ENCODE measurements around the gene DPM1. TPM values are rescaled to one million over a fixed set of nuclear protein-coding genes. Genes with fewer than 3 reads are reported as not detected.

Gene DPM1
- total and polyA plus RNA-seq, 2 experiments from 2014 or later = 76.2 to 89.8 TPM

DNA sequence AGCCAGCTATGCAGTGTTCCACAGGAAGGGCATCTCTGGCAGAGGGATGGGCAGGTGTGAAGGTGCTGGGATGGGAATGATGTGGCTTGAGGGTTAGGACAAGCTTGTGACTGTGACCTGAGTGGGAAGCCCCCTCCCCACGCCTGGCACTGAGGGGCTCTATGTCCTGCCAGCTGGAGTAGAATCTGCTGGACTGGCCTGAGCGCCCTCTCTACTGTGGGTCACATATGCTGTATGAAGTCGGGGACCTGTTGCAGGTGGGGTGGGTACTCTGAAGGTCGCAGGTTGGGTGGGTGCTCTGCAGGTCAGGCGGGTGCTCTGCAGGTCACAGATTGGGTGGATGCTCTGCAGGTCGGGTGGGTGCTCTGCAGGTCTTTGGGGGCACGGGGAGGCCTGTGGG, 44.3 kb upstream of the DPM1 start:
- TF ChIP-seq, protein P1, sequence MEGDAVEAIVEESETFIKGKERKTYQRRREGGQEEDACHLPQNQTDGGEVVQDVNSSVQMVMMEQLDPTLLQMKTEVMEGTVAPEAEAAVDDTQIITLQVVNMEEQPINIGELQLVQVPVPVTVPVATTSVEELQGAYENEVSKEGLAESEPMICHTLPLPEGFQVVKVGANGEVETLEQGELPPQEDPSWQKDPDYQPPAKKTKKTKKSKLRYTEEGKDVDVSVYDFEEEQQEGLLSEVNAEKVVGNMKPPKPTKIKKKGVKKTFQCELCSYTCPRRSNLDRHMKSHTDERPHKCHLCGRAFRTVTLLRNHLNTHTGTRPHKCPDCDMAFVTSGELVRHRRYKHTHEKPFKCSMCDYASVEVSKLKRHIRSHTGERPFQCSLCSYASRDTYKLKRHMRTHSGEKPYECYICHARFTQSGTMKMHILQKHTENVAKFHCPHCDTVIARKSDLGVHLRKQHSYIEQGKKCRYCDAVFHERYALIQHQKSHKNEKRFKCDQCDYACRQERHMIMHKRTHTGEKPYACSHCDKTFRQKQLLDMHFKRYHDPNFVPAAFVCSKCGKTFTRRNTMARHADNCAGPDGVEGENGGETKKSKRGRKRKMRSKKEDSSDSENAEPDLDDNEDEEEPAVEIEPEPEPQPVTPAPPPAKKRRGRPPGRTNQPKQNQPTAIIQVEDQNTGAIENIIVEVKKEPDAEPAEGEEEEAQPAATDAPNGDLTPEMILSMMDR (IDR thresholded peaks at IDR 0.05; ENCODE audit: low read depth, low read length) = no peak
- H3K4me1 ChIP-seq (ENCODE audit: low read depth) = no peaks in the 10 kb centered on the region
- H3K27ac ChIP-seq = no peak overlapping the region
- no peaks in the 10 kb centered on the region for H3K27me3 ChIP-seq
- no peaks in the 10 kb centered on the region for H3K9me3 ChIP-seq (ENCODE audit: low read depth)
- H3K36me3 ChIP-seq = peaks cover 8% of the 10 kb centered on the region
- H3K4me3 ChIP-seq = no peak overlapping the region
- no peak for DNase-seq (ENCODE audit: low read depth in 1 of 2, low spot score in 1 of 2)

DNA sequence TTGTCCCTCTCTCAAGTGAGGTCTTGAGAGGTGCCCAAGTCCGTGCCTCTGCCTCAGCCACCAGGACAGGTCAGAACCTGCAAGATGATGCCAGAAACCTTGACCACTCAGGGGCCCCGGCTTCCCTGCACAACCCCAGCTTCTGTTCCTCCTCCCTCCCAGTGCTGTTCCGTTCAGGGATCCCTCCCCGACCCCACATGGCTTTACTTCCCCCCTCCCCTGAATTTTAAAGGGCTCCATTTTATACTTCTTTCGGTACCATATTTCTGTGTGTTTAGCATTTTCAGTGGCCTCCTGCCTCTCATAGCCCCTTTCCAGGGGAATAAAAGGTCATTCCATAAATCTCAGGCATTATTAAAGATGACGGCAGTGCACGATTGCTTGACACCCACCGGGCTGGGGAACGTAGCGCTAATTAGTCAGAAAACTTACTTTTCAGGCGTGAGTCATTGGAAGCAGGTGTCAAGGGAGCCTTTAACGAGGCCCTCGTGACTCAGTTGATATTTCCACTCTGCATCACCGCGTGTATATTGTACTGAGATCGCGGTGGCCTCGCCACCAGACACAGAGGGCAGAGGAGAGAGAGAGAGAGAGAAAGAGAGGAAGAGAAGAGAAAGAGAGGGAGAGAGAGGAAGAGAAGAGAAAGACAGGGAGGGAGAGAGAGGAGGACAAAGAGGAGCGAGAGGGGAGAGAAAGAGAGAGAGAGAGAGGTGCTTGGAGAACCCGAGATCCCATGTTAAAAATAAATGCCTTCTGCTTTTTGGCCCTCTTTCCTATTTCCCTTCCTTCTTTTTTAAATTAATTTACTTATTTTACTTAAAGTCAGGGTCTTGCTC, 43.3 kb upstream of the DPM1 start:
- TF ChIP-seq, protein P1 (IDR thresholded peaks at IDR 0.05; ENCODE audit: low read depth, low read length) = no peak
- no peaks in the 10 kb centered on the region for H3K27me3 ChIP-seq
- no peaks in the 10 kb centered on the region for H3K4me1 ChIP-seq (ENCODE audit: low read depth)
- peaks cover 8% of the 10 kb centered on the region for H3K36me3 ChIP-seq
- no peaks in the 10 kb centered on the region for H3K9me3 ChIP-seq (ENCODE audit: low read depth)
- DNase-seq (ENCODE audit: low read depth in 1 of 2, low spot score in 1 of 2) = no peak
- no peak overlapping the region for H3K27ac ChIP-seq
- no peak overlapping the region for H3K4me3 ChIP-seq

DNA sequence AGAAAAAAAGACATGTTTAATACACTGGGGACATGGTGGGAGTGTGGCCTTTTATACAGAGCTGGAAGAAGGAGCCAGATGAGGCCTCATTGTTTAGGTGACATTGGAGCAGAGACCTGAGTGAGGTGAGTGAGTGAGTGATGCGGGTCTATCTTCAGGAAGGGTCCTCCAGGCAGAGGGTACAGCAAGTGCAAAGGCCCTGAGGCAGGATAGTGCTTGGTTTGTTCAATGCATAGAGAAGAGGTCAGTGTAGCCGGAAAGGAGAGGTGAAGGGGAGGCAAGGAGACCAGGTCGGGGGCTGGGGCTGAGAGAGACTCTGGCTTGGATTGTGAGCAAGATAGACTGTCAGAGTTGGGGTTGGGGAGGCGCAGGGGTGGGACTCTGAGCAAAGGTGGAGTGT, 41.0 kb upstream of the DPM1 start:
- TF ChIP-seq, protein P1 (IDR thresholded peaks at IDR 0.05; ENCODE audit: low read depth, low read length) = no peak
- Histone ChIP-seq H3K36me3 (peaks cover 4% of the 10 kb centered on the region), H3K4me3 (no peak overlapping the region), H3K9me3 (ENCODE audit: low read depth) (no peaks in the 10 kb centered on the region), H3K27me3 (no peaks in the 10 kb centered on the region), H3K27ac (no peak overlapping the region), H3K4me1 (ENCODE audit: low read depth) (no peaks in the 10 kb centered on the region)
- DNase-seq (ENCODE audit: low read depth in 1 of 2, low spot score in 1 of 2) = no peak

DNA sequence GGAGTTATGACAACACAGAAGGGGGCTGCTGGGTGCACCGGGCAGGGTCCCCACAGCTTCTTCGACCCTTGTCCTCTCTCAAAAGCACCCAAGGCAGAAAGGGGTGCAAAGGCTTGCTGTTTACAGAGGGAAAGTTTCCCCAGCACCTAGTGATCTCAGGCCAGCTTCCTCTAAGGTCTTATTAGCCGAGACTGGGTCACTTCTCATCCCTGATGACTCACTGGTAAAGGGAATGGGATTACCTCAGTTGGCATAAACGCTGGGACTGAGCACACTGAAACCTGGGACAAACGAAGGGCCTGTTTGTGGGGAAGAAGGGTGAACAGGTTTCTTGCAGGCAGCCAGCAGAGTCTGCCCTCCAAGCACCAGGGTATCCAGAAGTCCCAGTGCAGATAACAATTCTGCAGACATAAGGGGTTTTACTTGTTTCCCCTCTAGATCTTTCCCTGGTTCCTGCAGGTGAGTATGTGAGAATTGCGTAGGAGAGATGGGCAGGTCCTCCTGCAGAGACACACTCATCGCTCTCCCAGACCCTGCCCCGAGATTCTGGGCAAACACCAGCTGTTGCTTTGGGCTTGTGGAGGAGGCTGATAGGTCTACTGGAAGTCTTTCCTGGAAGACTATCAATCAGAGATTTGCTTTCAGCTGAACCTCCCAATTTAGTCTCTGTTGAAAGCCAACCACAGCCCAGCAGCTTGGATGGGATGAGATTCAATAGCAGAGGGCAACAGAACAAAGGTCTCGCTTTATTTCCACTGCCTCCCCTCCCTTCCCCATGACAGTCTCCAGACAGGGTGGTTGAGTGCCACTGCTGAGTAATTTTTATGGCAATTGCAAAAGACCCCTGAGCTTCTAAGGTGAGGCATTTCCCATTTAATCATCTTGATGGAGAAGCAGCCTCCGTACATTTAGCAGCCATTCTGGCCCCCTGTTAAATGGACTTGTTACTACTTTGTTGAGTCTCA, 38.9 kb upstream of the DPM1 start:
- TF ChIP-seq, protein P1 (IDR thresholded peaks at IDR 0.05; ENCODE audit: low read depth, low read length) = no peak
- no peaks in the 10 kb centered on the region for H3K9me3 ChIP-seq (ENCODE audit: low read depth)
- DNase-seq (ENCODE audit: low read depth in 1 of 2, low spot score in 1 of 2) = peak in 1 of 2 donors; percentile 29
- H3K27ac ChIP-seq = no peak overlapping the region
- H3K4me1 ChIP-seq (ENCODE audit: low read depth) = no peaks in the 10 kb centered on the region
- H3K36me3 ChIP-seq = no peaks in the 10 kb centered on the region
- no peaks in the 10 kb centered on the region for H3K27me3 ChIP-seq
- no peak overlapping the region for H3K4me3 ChIP-seq

DNA sequence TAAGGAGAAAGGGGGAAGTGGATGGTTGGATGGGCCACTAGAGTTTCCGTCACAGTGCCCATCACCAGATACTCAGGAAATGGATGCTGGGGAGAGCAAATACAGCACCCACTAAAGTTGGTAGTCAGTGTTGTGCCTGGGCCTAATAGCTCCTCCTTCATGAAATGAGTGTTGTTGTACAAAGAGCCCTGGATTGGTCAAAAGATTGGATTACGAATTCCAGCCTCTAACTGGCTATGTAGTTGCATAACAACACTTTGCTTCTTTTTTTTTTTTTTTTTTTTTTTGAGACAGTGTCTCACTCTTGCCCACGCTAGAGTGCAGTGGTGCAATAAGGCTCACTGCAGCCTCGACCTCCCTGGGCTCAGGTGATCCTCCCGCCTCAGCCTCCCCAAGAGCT, 37.2 kb upstream of the DPM1 start:
- no peak overlapping the region for H3K4me3 ChIP-seq
- H3K9me3 ChIP-seq (ENCODE audit: low read depth) = no peaks in the 10 kb centered on the region
- no peak overlapping the region for H3K27ac ChIP-seq
- no peaks in the 10 kb centered on the region for H3K36me3 ChIP-seq
- TF ChIP-seq, protein P1 (IDR thresholded peaks at IDR 0.05; ENCODE audit: low read depth, low read length) = no peak
- DNase-seq (ENCODE audit: low read depth in 1 of 2, low spot score in 1 of 2) = peak in 1 of 2 donors; percentile 46
- no peaks in the 10 kb centered on the region for H3K4me1 ChIP-seq (ENCODE audit: low read depth)
- no peaks in the 10 kb centered on the region for H3K27me3 ChIP-seq

Data from cardiac muscle cell (in vitro differentiated cells and primary cell).